ENCODE results near the gene HRC. TPM values are rescaled to one million over a fixed set of nuclear protein-coding genes. Genes with fewer than 3 reads are reported as not detected.

HRC gene
- total and polyA plus RNA-seq, 3 experiments from 2014 or later, result not detected

GRCh38 chr19:49120325-49120683 is 34.9 kb downstream of the HRC start:
- H3K4me3 ChIP-seq (ENCODE audit: low read length), result no peak overlapping the region
- H3K36me3 ChIP-seq (ENCODE audit: insufficient read depth, low read length), result no peaks in the 10 kb centered on the region
- no peaks in the 10 kb centered on the region for H3K9me3 ChIP-seq (ENCODE audit: low read length)
- DNase-seq, result no peak
- no peak overlapping the region for H3K27ac ChIP-seq (ENCODE audit: low read depth, low read length)
- ChIA-PET POLR2A (interaction anchor here (0.9 kb wide), 1 partner anchor 127 kb away, joined by 3 read pairs; the partner anchor contains the start of gene RUVBL2), CTCF (interaction anchor here (1.3 to 2.3 kb wide), 2 partner anchors 8 to 14 kb away, joined by 3 to 5 read pairs; no protein-coding TSS in a partner anchor)
- Mint-ChIP-seq H3K27ac (peak overlapping the region in 5 of 8 donors; percentile 4 to 83 (median 29)), H3K9me3 (no peaks in the 10 kb centered on the region), H3K27me3 (no peaks in the 10 kb centered on the region), H3K4me1 (peaks cover 28 to 39% (median 35%) of the 10 kb centered on the region in 3 donors), H3K4me3 (peak overlapping the region; percentile 67 to 86 (median 75)), H3K36me3 (peaks cover 0 to 3% (median 0%) of the 10 kb centered on the region in 3 donors)
- H3K27me3 ChIP-seq (ENCODE audit: insufficient read depth, low read length, poor library complexity, severe bottlenecking), result no peaks in the 10 kb centered on the region
- H3K4me1 ChIP-seq (ENCODE audit: insufficient read depth, low read length), result peaks cover 9% of the 10 kb centered on the region

- peak in 4 of 5 donors; percentile 16 to 60 (median 18) for DNase-seq
- ChIA-PET POLR2A (interaction anchor here (0.9 kb wide), 1 partner anchor 126 kb away, joined by 3 read pairs; the partner anchor contains the start of gene RUVBL2), CTCF (interaction anchor here (1.0 to 2.3 kb wide), 3 partner anchors 8 to 22 kb away, joined by 3 to 5 read pairs (median 3); no protein-coding TSS in a partner anchor)
- no peaks in the 10 kb centered on the region for H3K9me3 Mint-ChIP-seq
- peak within 1 kb of the TSS; percentile 78 for H3K4me3 ChIP-seq (ENCODE audit: low read length)
- no peaks in the 10 kb centered on the region for H3K27me3 ChIP-seq (ENCODE audit: insufficient read depth, low read length, poor library complexity, severe bottlenecking)
- no peaks in the 10 kb centered on the region for H3K9me3 ChIP-seq (ENCODE audit: low read length)
- no peaks in the 10 kb centered on the region for H3K36me3 ChIP-seq (ENCODE audit: insufficient read depth, low read length)
- H3K4me1 ChIP-seq (ENCODE audit: insufficient read depth, low read length), result peaks cover 13% of the 10 kb centered on the region
- peak within 1 kb of the TSS; percentile 87 to 96 (median 90) for H3K27ac Mint-ChIP-seq
- no peaks in the 10 kb centered on the region for H3K27me3 Mint-ChIP-seq
- peak within 1 kb of the TSS; percentile 93 for H3K27ac ChIP-seq (ENCODE audit: low read depth, low read length)
- H3K4me1 Mint-ChIP-seq, result peaks cover 32 to 43% (median 38%) of the 10 kb centered on the region in 3 donors
- H3K4me3 Mint-ChIP-seq, result peak within 1 kb of the TSS; percentile 84 to 93 (median 87)
- H3K36me3 Mint-ChIP-seq, result peaks cover 0 to 3% (median 0%) of the 10 kb centered on the region in 3 donors
Observed at GRCh38 chr19:49119411-49120324, 35.5 kb downstream of the HRC start, which contains the start of gene PPFIA3. Gene PPFIA3 (plus strand): TSS chr19:49119544. CDS start chr19:49127874, 8,330 bp downstream.

GRCh38 chr19:49118565-49119410 is 36.4 kb downstream of the HRC start, which contains the start of gene C19orf73:
Gene C19orf73 (minus strand): TSS chr19:49119143. CDS start chr19:49119022, 121 bp downstream.
- peak within 1 kb of the TSS; percentile 93 for H3K27ac ChIP-seq (ENCODE audit: low read depth, low read length)
- H3K4me3 ChIP-seq (ENCODE audit: low read length), result peak within 1 kb of the TSS; percentile 78
- peak within 1 kb of the TSS; percentile 84 to 93 (median 87) for H3K4me3 Mint-ChIP-seq
- ChIA-PET CTCF (interaction anchor here (1.0 to 1.8 kb wide), 3 partner anchors 9 to 125 kb away, joined by 3 to 5 read pairs (median 3); partner anchors contain the start of genes GYS1 and RUVBL2), POLR2A (no interaction called here)
- peak within 1 kb of the TSS; percentile 87 to 96 (median 90) for H3K27ac Mint-ChIP-seq
- H3K27me3 ChIP-seq (ENCODE audit: insufficient read depth, low read length, poor library complexity, severe bottlenecking), result no peaks in the 10 kb centered on the region
- H3K9me3 ChIP-seq (ENCODE audit: low read length), result no peaks in the 10 kb centered on the region
- no peaks in the 10 kb centered on the region for H3K27me3 Mint-ChIP-seq
- DNase-seq, result peak; percentile 93 to 97 (median 97)
- peaks cover 0 to 3% (median 0%) of the 10 kb centered on the region in 3 donors for H3K36me3 Mint-ChIP-seq
- H3K4me1 Mint-ChIP-seq, result peaks cover 35 to 46% (median 41%) of the 10 kb centered on the region in 3 donors
- H3K9me3 Mint-ChIP-seq, result no peaks in the 10 kb centered on the region
- H3K4me1 ChIP-seq (ENCODE audit: insufficient read depth, low read length), result peaks cover 15% of the 10 kb centered on the region
- H3K36me3 ChIP-seq (ENCODE audit: insufficient read depth, low read length), result no peaks in the 10 kb centered on the region

GRCh38 chr19:49117677-49118564 is 37.3 kb downstream of the HRC start:
- Histone ChIP-seq H3K4me3 (ENCODE audit: low read length) (peak overlapping the region; percentile 78), H3K4me1 (ENCODE audit: insufficient read depth, low read length) (peaks cover 18% of the 10 kb centered on the region), H3K9me3 (ENCODE audit: low read length) (no peaks in the 10 kb centered on the region), H3K27me3 (ENCODE audit: insufficient read depth, low read length, poor library complexity, severe bottlenecking) (no peaks in the 10 kb centered on the region), H3K36me3 (ENCODE audit: insufficient read depth, low read length) (no peaks in the 10 kb centered on the region), H3K27ac (ENCODE audit: low read depth, low read length) (peak overlapping the region; percentile 93)
- DNase-seq, result no peak
- peak overlapping the region; percentile 84 to 93 (median 87) for H3K4me3 Mint-ChIP-seq
- POLR2A ChIA-PET, result interaction anchor here (0.6 kb wide), 1 partner anchor 7 kb away, joined by 3 read pairs; no protein-coding TSS in a partner anchor
- H3K4me1 Mint-ChIP-seq, result peaks cover 41 to 54% (median 49%) of the 10 kb centered on the region in 3 donors
- CTCF ChIA-PET, result interaction anchor here (0.8 to 1.8 kb wide), 3 partner anchors 12 to 125 kb away, joined by 3 to 6 read pairs (median 5); partner anchors contain the start of genes GYS1 and RUVBL2
- H3K36me3 Mint-ChIP-seq, result peaks cover 0 to 3% (median 0%) of the 10 kb centered on the region in 3 donors
- H3K9me3 Mint-ChIP-seq, result no peaks in the 10 kb centered on the region
- H3K27me3 Mint-ChIP-seq, result no peaks in the 10 kb centered on the region
- peak overlapping the region; percentile 87 to 96 (median 90) for H3K27ac Mint-ChIP-seq

- POLR2A ChIA-PET, result interaction anchor here (0.8 kb wide), 1 partner anchor 12 kb away, joined by 3 read pairs; no protein-coding TSS in a partner anchor
- no peaks in the 10 kb centered on the region for H3K27me3 ChIP-seq (ENCODE audit: insufficient read depth, low read length, poor library complexity, severe bottlenecking)
- CTCF ChIA-PET, result interaction anchor here (1.2 kb wide), 1 partner anchor 19 kb away, joined by 6 read pairs; no protein-coding TSS in a partner anchor
- Mint-ChIP-seq H3K36me3 (peaks cover 0 to 3% (median 0%) of the 10 kb centered on the region in 3 donors), H3K4me1 (peaks cover 41 to 57% (median 49%) of the 10 kb centered on the region in 3 donors), H3K9me3 (no peaks in the 10 kb centered on the region), H3K4me3 (peak overlapping the region; percentile 46 to 89 (median 73)), H3K27me3 (no peaks in the 10 kb centered on the region), H3K27ac (peak overlapping the region in 6 of 8 donors; percentile 28 to 87 (median 47))
- H3K4me1 ChIP-seq (ENCODE audit: insufficient read depth, low read length), result peaks cover 18% of the 10 kb centered on the region
- H3K9me3 ChIP-seq (ENCODE audit: low read length), result no peaks in the 10 kb centered on the region
- H3K4me3 ChIP-seq (ENCODE audit: low read length), result no peak overlapping the region
- no peak for DNase-seq
- H3K27ac ChIP-seq (ENCODE audit: low read depth, low read length), result no peak overlapping the region
- no peaks in the 10 kb centered on the region for H3K36me3 ChIP-seq (ENCODE audit: insufficient read depth, low read length)
Observed at GRCh38 chr19:49116544-49116943, 38.7 kb downstream of the HRC start.

- H3K4me3 ChIP-seq (ENCODE audit: low read length), result peak overlapping the region; percentile 47
- Mint-ChIP-seq H3K4me3 (peak overlapping the region; percentile 78 to 88 (median 86)), H3K27me3 (no peaks in the 10 kb centered on the region), H3K9me3 (no peaks in the 10 kb centered on the region), H3K27ac (peak overlapping the region in 5 of 8 donors; percentile 47 to 87 (median 77)), H3K36me3 (peaks cover 0 to 3% (median 0%) of the 10 kb centered on the region in 3 donors), H3K4me1 (peaks cover 34 to 48% (median 41%) of the 10 kb centered on the region in 3 donors)
- peak overlapping the region; percentile 47 for H3K27ac ChIP-seq (ENCODE audit: low read depth, low read length)
- no peaks in the 10 kb centered on the region for H3K9me3 ChIP-seq (ENCODE audit: low read length)
- no peaks in the 10 kb centered on the region for H3K36me3 ChIP-seq (ENCODE audit: insufficient read depth, low read length)
- no peaks in the 10 kb centered on the region for H3K27me3 ChIP-seq (ENCODE audit: insufficient read depth, low read length, poor library complexity, severe bottlenecking)
- POLR2A ChIA-PET, result interaction anchor here (0.7 to 2.4 kb wide), 3 partner anchors 9 to 17 kb away, joined by 3 to 15 read pairs (median 3); no protein-coding TSS in a partner anchor
- H3K4me1 ChIP-seq (ENCODE audit: insufficient read depth, low read length), result peaks cover 18% of the 10 kb centered on the region
- peak in 4 of 5 donors; percentile 14 to 60 (median 37) for DNase-seq
- CTCF ChIA-PET, result interaction anchor here (1.0 to 3.5 kb wide), 12 partner anchors 9 to 143 kb away, joined by 3 to 19 read pairs (median 7); partner anchors contain the start of genes GYS1 and RUVBL2
Observed at GRCh38 chr19:49114630-49115363, 40.4 kb downstream of the HRC start.
